ENCODE data around the gene DPYSL3. TPM values are rescaled to one million over a fixed set of nuclear protein-coding genes. Genes with fewer than 3 reads are reported as not detected.

DPYSL3 gene
- polyA plus RNA-seq, 1 experiment: 139 TPM

DNA sequence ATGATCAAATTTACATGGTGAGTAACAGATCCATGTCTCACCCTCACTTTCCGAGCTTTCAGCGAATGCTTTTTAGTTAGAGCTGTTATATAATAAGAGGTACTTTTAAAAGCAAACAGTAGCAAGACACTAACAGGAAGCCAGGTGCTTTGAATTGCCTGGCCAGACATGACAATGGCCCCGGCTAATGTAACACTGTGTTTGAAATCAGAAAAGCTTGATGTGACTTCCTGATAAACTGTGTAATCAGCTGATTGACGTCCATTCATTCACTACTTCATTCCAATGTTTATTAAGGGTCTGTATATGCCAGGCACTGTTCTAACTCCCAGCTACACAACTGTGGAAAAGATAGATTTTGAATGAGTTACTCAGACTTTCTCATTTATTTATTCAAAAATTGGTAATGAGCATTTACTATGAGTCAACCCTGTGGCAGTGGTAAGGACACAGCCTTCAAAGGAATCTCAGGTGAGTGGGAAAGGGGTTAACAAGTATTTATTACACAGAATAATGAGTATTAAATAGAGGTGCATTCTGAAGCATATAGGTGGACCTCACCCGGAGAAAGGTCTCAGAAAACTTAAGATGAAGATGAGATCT is 26.6 kb downstream of the DPYSL3 start:
- no peaks in the 10 kb centered on the region for H3K27me3 ChIP-seq (ENCODE audit: control insufficient read depth, insufficient read depth, low read length)
- no peak for DNase-seq (ENCODE audit: low read depth, low spot score)
- H3K4me3 ChIP-seq (ENCODE audit: low read depth, low read length): no peak overlapping the region
- H3K9me3 ChIP-seq (ENCODE audit: control insufficient read depth, insufficient read depth, low read length): no peaks in the 10 kb centered on the region
- POLR2A ChIA-PET: no interaction called here
- TF ChIP-seq, protein P1, sequence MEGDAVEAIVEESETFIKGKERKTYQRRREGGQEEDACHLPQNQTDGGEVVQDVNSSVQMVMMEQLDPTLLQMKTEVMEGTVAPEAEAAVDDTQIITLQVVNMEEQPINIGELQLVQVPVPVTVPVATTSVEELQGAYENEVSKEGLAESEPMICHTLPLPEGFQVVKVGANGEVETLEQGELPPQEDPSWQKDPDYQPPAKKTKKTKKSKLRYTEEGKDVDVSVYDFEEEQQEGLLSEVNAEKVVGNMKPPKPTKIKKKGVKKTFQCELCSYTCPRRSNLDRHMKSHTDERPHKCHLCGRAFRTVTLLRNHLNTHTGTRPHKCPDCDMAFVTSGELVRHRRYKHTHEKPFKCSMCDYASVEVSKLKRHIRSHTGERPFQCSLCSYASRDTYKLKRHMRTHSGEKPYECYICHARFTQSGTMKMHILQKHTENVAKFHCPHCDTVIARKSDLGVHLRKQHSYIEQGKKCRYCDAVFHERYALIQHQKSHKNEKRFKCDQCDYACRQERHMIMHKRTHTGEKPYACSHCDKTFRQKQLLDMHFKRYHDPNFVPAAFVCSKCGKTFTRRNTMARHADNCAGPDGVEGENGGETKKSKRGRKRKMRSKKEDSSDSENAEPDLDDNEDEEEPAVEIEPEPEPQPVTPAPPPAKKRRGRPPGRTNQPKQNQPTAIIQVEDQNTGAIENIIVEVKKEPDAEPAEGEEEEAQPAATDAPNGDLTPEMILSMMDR (IDR thresholded peaks at IDR 0.05; ENCODE audit: low read depth, low read length): no peak
- peak overlapping the region; percentile 77 for H3K27ac ChIP-seq (ENCODE audit: low read depth, low read length)
- CTCF ChIA-PET: interaction anchor here (1.0 to 4.3 kb wide), 8 partner anchors 16 to 95 kb away, joined by 3 to 21 read pairs (median 6); no protein-coding TSS in a partner anchor

DNA sequence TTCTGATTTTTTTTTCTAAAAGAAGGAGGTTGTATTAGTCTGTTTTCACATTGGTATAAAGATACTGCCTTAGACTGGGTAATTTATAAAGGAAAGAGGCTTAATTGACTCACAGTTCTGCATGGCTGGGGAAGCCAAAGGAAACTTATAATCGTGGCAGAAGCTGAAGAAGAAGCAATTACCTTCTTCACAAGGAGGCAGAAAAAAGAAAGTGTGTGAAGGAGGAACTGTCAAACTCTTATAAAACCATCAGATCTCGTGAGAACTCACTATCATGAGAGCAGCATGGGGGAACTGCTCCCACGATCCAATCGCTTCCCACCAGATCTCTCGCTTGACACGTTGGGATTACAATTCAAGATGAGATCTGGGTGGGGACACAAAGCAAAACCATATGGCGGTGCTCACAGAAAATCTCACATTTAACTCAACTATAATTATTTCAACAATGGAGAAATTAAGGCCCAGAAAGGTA is 27.1 kb downstream of the DPYSL3 start:
- CTCF ChIA-PET: interaction anchor here (1.0 to 4.3 kb wide), 8 partner anchors 14 to 96 kb away, joined by 3 to 21 read pairs (median 6); no protein-coding TSS in a partner anchor
- Histone ChIP-seq H3K27me3 (ENCODE audit: control insufficient read depth, insufficient read depth, low read length) (no peaks in the 10 kb centered on the region), H3K27ac (ENCODE audit: low read depth, low read length) (no peak overlapping the region), H3K9me3 (ENCODE audit: control insufficient read depth, insufficient read depth, low read length) (no peaks in the 10 kb centered on the region), H3K4me3 (ENCODE audit: low read depth, low read length) (no peak overlapping the region)
- no peak for DNase-seq (ENCODE audit: low read depth, low spot score)
- TF ChIP-seq, protein P1 (IDR thresholded peaks at IDR 0.05; ENCODE audit: low read depth, low read length): no peak
- POLR2A ChIA-PET: interaction anchor here (0.9 kb wide), 1 partner anchor 23 kb away, joined by 8 read pairs; no protein-coding TSS in a partner anchor

DNA sequence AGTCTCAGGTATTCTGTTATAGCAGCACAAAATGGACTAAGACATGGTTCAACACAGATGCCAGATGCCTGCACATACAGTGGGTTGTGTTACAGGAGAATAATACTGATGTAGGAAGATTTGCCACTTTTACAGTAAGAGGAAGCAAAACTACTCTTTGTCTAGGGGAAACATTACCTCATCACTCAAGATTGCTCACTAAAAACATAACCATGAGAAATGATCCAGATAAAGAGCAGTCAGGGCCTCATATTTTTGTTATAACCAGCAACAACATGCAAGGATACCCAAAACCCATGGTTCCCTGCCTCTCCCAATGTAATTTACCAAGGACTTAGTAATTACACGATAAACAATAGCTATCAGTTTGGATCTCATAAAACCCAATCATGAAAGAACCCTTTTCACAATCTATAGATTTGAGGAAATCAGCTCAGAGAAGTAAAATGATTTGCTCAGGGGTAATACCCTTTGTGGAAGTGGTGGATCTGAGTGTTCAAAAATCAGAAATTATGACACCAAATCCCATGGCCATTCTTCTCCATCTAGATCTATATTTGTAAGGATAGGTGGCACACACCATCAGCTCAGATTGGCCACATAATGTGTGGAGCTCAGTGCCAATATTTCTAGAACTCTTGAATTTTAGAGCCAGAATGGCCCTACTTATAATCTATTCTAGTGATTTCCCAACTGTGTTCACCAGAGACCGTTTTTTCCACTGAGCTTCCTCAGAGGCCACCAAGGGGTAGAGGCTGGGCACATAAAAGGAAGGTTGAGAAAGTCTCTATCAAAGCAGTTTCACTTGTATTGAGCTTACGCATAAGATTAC is 27.8 kb downstream of the DPYSL3 start:
- no peak for DNase-seq (ENCODE audit: low read depth, low spot score)
- Histone ChIP-seq H3K9me3 (ENCODE audit: control insufficient read depth, insufficient read depth, low read length) (no peaks in the 10 kb centered on the region), H3K4me3 (ENCODE audit: low read depth, low read length) (no peak overlapping the region), H3K27ac (ENCODE audit: low read depth, low read length) (peak overlapping the region; percentile 73), H3K27me3 (ENCODE audit: control insufficient read depth, insufficient read depth, low read length) (no peaks in the 10 kb centered on the region)
- ChIA-PET CTCF (interaction anchor here (0.6 to 4.3 kb wide), 9 partner anchors 13 to 96 kb away, joined by 3 to 21 read pairs (median 4); no protein-coding TSS in a partner anchor), POLR2A (interaction anchor here (0.6 to 0.9 kb wide), 2 partner anchors 22 to 39 kb away, joined by 4 to 8 read pairs; no protein-coding TSS in a partner anchor)
- TF ChIP-seq, protein P1 (IDR thresholded peaks at IDR 0.05; ENCODE audit: low read depth, low read length): no peak

DNA sequence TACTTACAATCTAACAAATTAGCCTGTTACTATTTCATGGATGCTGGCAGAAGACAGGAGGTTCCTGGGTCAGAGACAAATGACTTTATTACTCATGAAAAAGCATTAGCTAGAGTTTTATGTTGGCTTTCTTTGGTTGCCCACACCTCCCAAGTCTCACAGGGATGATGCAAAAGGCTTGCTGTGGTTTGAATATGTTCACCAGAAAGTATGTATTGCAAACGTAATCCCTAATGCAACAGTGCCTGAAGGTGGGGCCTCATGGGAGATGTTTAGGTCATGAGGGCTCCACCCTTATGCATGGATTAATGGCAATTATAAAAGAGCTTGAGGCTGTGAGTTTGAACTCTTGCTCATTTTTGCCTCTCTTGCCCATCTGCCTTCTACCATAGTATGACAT is 28.5 kb downstream of the DPYSL3 start:
- TF ChIP-seq, protein P1 (IDR thresholded peaks at IDR 0.05; ENCODE audit: low read depth, low read length): no peak
- Histone ChIP-seq H3K9me3 (ENCODE audit: control insufficient read depth, insufficient read depth, low read length) (no peaks in the 10 kb centered on the region), H3K27me3 (ENCODE audit: control insufficient read depth, insufficient read depth, low read length) (no peaks in the 10 kb centered on the region), H3K4me3 (ENCODE audit: low read depth, low read length) (no peak overlapping the region), H3K27ac (ENCODE audit: low read depth, low read length) (peak overlapping the region; percentile 73)
- peak; percentile 39 for DNase-seq (ENCODE audit: low read depth, low spot score)
- ChIA-PET CTCF (interaction anchor here (0.6 to 4.3 kb wide), 7 partner anchors 13 to 97 kb away, joined by 3 to 21 read pairs (median 4); no protein-coding TSS in a partner anchor), POLR2A (interaction anchor here (0.6 kb wide), 1 partner anchor 40 kb away, joined by 4 read pairs; no protein-coding TSS in a partner anchor)

All from AG04450 (cell line).